Peyer's patch (tissue), 4 donors: ENCODE data around the gene ZNF566.

ENCODE experiments used
- CTCF ChIP-seq, 6 experiments: fragments of 450-650 bp in 4 of 6; fragments of 200-600 bp in 2 of 6; sonication (generic) in 1 of 6; IDR thresholded peaks; one replicate each; pipeline ENCODE4 v1.5.1; 2017 to 2019; ENCODE audit warnings: antibody characterized with exemption in 6 of 6, mild to moderate bottlenecking in 3 of 6, moderate library complexity in 1 of 6
- POLR2A ChIP-seq, 2 donors: fragments of 450-650 bp; IDR thresholded peaks; one replicate each; pipeline ENCODE4 v1.5.1; 2017; ENCODE audit warnings: antibody characterized with exemption in 2 of 2, mild to moderate bottlenecking in 2 of 2, moderate library complexity in 2 of 2

GRCh38 chr19:36483653-36484052 is 5.7 kb downstream of the ZNF566 start:
- TF ChIP-seq CTCF (IDR thresholded peaks at IDR 0.05) (no peak), POLR2A (IDR thresholded peaks at IDR 0.05) (no peak)
